KMS-11 (cell line): ENCODE data around the gene MAGEB16.

Experiments
- H2AFZ ChIP-seq: fragments of 200-600 bp; sonication (generic); 2 replicates; pipeline ENCODE4 v1.6.1; 2016; ENCODE audit warnings: antibody characterized with exemption, mixed run types, low read depth
- H3K27ac ChIP-seq: fragments of 200-600 bp; sonication (generic); 2 replicates; pipeline ENCODE4 v1.6.1; 2016; ENCODE audit warnings: mild to moderate bottlenecking, mixed run types
- H3K27me3 ChIP-seq: fragments of 200-600 bp; sonication (generic); 2 replicates; pipeline ENCODE4 v1.6.1; 2017; ENCODE audit warnings: mild to moderate bottlenecking, low read depth, mixed run types, moderate library complexity; ENCODE audit not compliant: insufficient read depth
- H3K36me3 ChIP-seq: fragments of 200-600 bp; sonication (generic); 2 replicates; pipeline ENCODE4 v1.6.1; 2017; ENCODE audit warnings: mild to moderate bottlenecking, mixed run types; ENCODE audit not compliant: insufficient read depth
- H3K4me1 ChIP-seq: fragments of 200-600 bp; sonication (generic); 2 replicates; pipeline ENCODE4 v1.6.1; 2016; ENCODE audit warnings: mild to moderate bottlenecking, low read depth, mixed run types; ENCODE audit not compliant: poor library complexity, severe bottlenecking
- H3K4me2 ChIP-seq: fragments of 200-600 bp; sonication (generic); 2 replicates; pipeline ENCODE4 v1.7.0; 2016; ENCODE audit warnings: mild to moderate bottlenecking, mixed run types
- H3K4me3 ChIP-seq: fragments of 200-600 bp; sonication (generic); IDR thresholded peaks from 2 replicates; pipeline ENCODE4 v1.6.1; 2017; ENCODE audit warnings: low read depth, low read length, mixed read lengths; ENCODE audit not compliant: insufficient read depth
- H3K79me2 ChIP-seq: fragments of 200-600 bp; sonication (generic); 2 replicates; pipeline ENCODE4 v1.6.1; 2016; ENCODE audit warnings: low read depth, mixed run types; ENCODE audit not compliant: insufficient read depth
- H3K9ac ChIP-seq: fragments of 200-600 bp; sonication (generic); 2 replicates; pipeline ENCODE4 v1.6.1; 2016; ENCODE audit warnings: mild to moderate bottlenecking, mixed run types
- H4K20me1 ChIP-seq: fragments of 200-600 bp; sonication (generic); 2 replicates; pipeline ENCODE4 v1.6.1; 2016; ENCODE audit warnings: mild to moderate bottlenecking, mixed run types; ENCODE audit not compliant: insufficient read depth
- TF ChIP-seq, protein P1 (sequence below): fragments of 200-600 bp; sonication (generic); conservative IDR thresholded peaks from 2 replicates; pipeline ENCODE4 v1.6.1; 2017; ENCODE audit warnings: low read depth, mild to moderate bottlenecking, antibody characterized with exemption, low read length, moderate library complexity, mixed read lengths

Gene MAGEB16

DNA sequence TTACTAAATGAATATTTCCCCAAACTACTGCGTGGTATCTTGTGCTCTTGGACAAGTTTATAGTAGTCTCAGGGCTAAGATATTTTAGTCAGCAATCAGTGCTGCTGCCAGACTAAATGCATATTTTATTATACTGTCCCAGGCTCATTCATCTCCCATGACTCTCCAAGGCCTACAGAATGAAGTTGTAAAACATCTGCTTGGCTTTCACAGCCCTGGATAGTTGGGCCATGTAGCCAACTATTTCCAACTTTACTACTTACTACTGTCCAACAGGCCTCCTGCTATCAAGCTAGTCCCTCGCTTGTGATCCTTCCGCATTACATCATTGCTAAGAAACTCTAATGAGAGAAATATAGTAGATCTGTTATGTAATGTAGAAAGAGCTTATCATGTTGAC lies 31.4 kb downstream of the MAGEB16 start:
- H3K4me2 ChIP-seq: no peak overlapping the region
- no peaks in the 10 kb centered on the region for H4K20me1 ChIP-seq
- no peaks in the 10 kb centered on the region for H3K27me3 ChIP-seq
- H3K27ac ChIP-seq: no peak overlapping the region
- H2AFZ ChIP-seq: no peak overlapping the region
- H3K4me1 ChIP-seq: no peaks in the 10 kb centered on the region
- H3K4me3 ChIP-seq: no peak overlapping the region
- TF ChIP-seq, protein P1, sequence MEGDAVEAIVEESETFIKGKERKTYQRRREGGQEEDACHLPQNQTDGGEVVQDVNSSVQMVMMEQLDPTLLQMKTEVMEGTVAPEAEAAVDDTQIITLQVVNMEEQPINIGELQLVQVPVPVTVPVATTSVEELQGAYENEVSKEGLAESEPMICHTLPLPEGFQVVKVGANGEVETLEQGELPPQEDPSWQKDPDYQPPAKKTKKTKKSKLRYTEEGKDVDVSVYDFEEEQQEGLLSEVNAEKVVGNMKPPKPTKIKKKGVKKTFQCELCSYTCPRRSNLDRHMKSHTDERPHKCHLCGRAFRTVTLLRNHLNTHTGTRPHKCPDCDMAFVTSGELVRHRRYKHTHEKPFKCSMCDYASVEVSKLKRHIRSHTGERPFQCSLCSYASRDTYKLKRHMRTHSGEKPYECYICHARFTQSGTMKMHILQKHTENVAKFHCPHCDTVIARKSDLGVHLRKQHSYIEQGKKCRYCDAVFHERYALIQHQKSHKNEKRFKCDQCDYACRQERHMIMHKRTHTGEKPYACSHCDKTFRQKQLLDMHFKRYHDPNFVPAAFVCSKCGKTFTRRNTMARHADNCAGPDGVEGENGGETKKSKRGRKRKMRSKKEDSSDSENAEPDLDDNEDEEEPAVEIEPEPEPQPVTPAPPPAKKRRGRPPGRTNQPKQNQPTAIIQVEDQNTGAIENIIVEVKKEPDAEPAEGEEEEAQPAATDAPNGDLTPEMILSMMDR: no peak
- no peak overlapping the region for H3K9ac ChIP-seq
- no peaks in the 10 kb centered on the region for H3K36me3 ChIP-seq
- no peaks in the 10 kb centered on the region for H3K79me2 ChIP-seq

DNA sequence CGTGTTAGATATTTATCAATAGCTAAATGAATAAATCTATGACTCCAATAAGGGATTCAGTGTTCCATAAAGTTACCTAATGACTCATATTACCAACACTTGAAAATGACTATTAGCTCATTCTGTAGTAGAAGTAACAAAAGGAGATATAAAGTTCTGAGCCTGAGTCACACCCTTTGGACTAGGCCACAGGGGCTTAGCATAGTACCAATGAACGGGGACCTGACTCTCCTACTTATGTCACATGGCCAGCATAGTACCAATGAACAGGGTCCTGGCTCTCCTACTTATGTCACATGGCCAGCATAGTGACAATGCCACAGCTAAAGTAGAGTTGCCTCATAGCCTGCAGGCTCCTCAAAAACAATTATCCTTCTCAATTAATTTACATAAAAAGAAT lies 43.7 kb downstream of the MAGEB16 start:
- H4K20me1 ChIP-seq: no peaks in the 10 kb centered on the region
- H3K79me2 ChIP-seq: no peaks in the 10 kb centered on the region
- peaks cover 8% of the 10 kb centered on the region for H3K4me1 ChIP-seq
- no peak overlapping the region for H3K27ac ChIP-seq
- no peak overlapping the region for H3K4me3 ChIP-seq
- no peak overlapping the region for H3K4me2 ChIP-seq
- TF ChIP-seq, protein P1: no peak
- H3K36me3 ChIP-seq: no peaks in the 10 kb centered on the region
- H3K9ac ChIP-seq: no peak overlapping the region
- no peaks in the 10 kb centered on the region for H3K27me3 ChIP-seq
- H2AFZ ChIP-seq: no peak overlapping the region

DNA sequence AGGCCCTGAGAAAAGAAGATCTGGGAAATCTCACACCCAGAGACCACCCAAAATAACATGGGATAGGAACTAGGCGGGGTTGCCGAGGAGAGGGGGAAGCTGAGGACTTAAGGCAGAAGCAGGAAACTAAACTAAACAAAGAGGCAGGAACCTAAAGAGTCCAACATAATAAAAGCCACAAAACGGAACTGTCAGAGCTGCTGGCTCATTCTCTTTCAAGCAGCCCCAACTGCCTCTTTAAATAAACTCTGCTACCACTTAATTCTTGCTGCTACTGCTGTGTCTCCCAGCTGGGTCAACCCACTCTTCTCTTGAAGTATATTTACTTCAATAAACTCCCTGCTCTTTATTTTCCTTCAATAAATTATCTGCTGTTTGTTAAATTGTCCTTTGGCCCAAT lies 44.5 kb downstream of the MAGEB16 start:
- TF ChIP-seq, protein P1: no peak
- no peak overlapping the region for H3K4me3 ChIP-seq
- no peak overlapping the region for H2AFZ ChIP-seq
- peaks cover 8% of the 10 kb centered on the region for H3K4me1 ChIP-seq
- no peaks in the 10 kb centered on the region for H4K20me1 ChIP-seq
- H3K4me2 ChIP-seq: no peak overlapping the region
- H3K27ac ChIP-seq: no peak overlapping the region
- H3K27me3 ChIP-seq: no peaks in the 10 kb centered on the region
- no peaks in the 10 kb centered on the region for H3K79me2 ChIP-seq
- H3K36me3 ChIP-seq: no peaks in the 10 kb centered on the region
- no peak overlapping the region for H3K9ac ChIP-seq

DNA sequence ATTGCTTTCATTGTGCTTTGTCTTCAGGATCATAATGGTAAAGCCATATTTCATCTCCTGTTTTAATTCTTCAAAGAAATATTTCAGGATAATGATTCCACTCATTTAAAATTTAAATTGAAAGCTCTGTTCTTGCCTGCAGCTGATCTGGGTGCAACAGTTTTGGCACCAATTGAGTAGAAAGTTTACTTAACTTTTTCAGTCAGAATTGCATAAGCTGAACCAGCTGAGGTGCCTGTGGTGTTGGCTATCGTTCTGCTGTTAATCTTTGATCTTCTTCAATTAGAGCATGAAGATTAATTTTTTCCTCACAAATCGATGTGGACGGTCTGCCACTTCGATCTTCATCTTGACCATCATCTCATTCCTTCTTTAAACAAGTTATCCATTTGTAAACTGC lies 49.6 kb downstream of the MAGEB16 start:
- Histone ChIP-seq H4K20me1 (no peaks in the 10 kb centered on the region), H3K36me3 (no peaks in the 10 kb centered on the region), H3K27me3 (no peaks in the 10 kb centered on the region), H3K9ac (no peak overlapping the region), H3K79me2 (no peaks in the 10 kb centered on the region), H3K4me3 (no peak overlapping the region), H3K4me1 (no peaks in the 10 kb centered on the region), H3K4me2 (no peak overlapping the region), H3K27ac (no peak overlapping the region), H2AFZ (no peak overlapping the region)
- TF ChIP-seq, protein P1: no peak
